HG02973 (cell line): ENCODE measurements around the gene CORIN.
A peak's percentile ranks its signal among the peaks of the same experiment; 100 is the strongest.

Source experiments
- ATAC-seq: cut with Tn5 transposase; IDR thresholded peaks from one replicate; pipeline ENCODE4 v1.9.1; 2021; ENCODE audit warnings: moderate library complexity; ENCODE audit not compliant: unreplicated experiment

The CORIN gene, protein sequence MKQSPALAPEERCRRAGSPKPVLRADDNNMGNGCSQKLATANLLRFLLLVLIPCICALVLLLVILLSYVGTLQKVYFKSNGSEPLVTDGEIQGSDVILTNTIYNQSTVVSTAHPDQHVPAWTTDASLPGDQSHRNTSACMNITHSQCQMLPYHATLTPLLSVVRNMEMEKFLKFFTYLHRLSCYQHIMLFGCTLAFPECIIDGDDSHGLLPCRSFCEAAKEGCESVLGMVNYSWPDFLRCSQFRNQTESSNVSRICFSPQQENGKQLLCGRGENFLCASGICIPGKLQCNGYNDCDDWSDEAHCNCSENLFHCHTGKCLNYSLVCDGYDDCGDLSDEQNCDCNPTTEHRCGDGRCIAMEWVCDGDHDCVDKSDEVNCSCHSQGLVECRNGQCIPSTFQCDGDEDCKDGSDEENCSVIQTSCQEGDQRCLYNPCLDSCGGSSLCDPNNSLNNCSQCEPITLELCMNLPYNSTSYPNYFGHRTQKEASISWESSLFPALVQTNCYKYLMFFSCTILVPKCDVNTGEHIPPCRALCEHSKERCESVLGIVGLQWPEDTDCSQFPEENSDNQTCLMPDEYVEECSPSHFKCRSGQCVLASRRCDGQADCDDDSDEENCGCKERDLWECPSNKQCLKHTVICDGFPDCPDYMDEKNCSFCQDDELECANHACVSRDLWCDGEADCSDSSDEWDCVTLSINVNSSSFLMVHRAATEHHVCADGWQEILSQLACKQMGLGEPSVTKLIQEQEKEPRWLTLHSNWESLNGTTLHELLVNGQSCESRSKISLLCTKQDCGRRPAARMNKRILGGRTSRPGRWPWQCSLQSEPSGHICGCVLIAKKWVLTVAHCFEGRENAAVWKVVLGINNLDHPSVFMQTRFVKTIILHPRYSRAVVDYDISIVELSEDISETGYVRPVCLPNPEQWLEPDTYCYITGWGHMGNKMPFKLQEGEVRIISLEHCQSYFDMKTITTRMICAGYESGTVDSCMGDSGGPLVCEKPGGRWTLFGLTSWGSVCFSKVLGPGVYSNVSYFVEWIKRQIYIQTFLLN

GRCh38 chr4:47837908-47838294, at the start of gene CORIN:
Gene CORIN (minus strand): TSS chr4:47838067. CDS start chr4:47837949, 118 bp downstream.
- ATAC-seq: no peak

DNA sequence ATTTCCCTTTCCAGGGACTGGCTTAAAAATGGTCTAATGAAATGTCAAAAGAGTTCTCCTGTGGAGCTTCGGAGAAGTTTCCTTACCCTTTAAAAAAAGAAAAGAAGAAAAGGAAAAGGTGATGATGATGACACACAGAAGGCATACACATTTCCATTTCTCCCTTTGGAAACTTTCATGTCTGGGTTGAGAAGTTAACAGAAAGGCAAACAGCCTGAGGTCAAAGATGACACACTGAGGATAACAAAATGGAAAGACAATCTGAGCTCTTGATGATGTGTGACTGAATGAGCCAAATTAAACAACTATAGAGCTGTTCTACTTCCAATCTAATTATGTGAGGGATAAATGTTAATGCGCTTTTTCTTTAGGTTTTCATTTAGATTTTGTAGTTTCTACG, 44.4 kb upstream of the CORIN start:
- ATAC-seq: no peak

DNA sequence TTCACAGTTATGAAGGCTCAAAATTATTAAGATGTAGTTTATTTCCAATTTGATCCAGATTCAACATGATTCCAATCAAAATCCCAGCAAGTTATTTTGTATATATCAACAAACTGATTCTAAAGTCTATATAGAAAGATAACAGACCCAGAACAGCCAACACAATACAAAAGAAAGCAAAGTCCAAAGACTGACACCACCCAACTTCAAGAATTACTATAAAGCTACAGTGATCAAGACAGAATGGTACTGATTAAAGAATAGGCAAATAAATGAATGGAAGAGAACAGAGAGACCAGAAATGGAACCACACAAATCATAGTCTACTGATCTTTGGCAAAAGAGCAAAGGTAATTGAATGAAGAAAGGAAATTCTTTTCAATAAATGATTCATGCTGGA, 41.6 kb upstream of the CORIN start:
- ATAC-seq: no peak

DNA sequence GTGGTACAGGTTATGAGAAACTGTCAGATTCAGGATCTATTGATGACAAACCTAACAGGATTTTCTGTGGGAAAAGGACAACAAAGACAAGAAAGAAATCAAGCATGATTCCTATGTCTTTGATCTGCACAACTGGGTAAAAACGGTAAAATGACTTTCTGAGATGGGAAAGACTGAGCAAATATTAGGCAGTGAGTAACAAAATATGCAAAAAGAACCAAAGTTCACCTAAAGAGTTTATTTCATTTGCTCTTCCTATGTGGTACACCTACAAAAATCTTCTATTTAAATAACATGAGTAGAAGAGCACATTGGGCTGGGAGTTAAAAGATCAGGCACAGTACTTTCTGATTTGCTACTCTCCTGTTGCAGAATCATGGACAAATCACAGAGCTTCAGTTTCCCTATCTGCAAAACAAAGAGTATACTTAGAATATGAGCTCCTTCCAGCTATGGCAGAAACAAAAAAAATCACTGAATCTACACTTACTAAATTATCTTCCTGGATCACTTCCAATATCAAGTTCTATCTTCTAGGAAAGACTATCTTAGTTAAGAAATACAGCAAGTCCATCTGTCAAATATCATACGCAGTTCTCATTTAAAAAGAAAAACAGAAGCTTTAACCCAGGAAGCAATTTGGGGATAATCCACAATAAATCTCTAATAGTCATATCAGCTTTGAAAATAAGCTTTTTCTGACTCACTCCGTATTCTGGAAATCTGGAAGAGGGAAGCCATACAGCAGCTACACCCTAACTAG, 39.1 kb upstream of the CORIN start:
- no peak for ATAC-seq

DNA sequence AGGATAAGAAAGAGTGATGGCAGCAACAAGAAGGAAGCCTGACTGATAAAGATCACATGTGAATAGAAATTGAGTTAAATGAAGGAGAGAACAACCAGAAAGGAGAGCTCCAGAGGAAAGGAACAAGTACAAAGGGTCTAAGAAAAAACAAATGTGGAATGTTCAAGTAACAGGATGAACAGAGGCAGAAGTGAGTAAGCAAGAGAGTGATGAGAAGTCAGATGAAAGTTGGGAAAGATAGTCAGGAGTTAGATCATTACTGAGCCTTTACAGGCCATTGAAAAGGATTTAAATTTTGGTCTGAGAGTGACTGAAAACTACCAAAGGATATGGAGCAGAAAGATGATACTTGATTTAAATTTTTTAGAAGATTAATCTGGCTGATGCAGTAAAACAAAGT, 38.4 kb upstream of the CORIN start:
- no peak for ATAC-seq

DNA sequence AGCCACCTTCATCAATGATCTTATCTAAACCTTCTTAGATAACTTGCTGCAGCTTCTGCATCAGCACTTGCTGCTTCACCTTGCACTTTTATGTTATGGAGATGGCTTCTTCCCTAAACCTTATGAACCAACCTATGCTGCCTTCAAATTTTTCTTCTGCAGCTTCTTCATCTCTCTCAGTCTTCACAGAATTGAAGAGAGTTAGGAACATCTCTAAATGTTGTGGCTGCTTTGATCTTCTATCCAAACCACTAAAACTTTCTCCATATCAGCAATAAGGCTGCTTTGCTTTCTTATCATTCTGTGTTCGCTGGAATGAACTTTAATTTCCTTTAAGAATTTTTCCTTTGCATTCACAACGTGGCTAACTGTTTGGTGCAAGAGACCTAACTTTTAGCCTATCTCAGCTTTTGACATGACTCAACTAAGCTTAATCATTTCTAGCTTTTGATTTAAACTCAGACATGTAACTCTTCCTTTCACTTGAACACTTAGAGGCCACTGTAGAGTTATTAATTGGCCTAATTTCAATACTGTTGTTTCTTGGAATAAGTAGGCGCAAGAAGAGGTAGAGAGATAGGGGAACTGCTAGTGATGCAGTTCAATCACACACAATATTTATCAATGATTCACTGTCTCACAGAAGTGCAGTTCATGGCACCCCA, 36.1 kb upstream of the CORIN start:
- ATAC-seq: no peak

DNA sequence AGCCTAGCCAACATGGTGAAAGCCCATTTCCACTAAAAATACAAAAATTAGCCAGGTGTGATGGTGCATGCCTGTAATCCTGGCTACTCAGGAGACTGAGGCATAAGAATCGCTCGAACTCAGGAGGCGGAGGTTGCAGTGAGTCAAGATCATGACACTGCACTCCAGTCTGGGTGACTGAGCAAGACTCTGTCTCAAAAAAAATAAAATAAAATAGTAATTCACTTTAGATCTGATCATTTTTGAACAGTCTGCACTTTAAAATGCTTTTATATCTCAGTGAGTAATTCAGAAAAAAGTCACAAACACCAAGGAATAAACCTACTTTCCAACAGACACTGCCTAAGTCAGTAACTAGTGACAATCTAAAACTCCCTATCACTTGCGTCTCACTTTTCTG, 25.6 kb upstream of the CORIN start:
- ATAC-seq: no peak

- no peak for ATAC-seq
Observed at GRCh38 chr4:47862297-47862696, 24.4 kb upstream of the CORIN start.

- no peak for ATAC-seq
Observed at GRCh38 chr4:47860305-47860704, 22.4 kb upstream of the CORIN start.

DNA sequence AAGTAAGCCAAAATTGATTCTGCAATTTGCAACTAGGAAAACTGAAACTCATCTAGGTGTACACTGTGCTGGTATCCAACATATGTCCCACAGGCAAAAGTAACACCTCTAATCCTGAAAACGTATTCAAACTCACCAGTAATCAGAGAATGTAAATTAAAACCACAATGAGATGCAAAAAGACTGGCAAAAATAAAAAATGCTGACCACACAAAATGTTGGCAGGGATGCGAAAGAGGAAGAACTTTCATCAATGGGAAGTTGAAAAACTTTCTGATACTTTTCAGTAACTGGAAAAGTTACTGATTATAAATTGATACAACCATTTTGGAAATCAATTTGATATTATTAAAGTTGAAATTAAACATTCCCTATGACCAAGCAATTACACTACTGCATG, 20.1 kb upstream of the CORIN start:
- ATAC-seq: no peak

- no peak for ATAC-seq
Observed at GRCh38 chr4:47856713-47857112, 18.8 kb upstream of the CORIN start.

DNA sequence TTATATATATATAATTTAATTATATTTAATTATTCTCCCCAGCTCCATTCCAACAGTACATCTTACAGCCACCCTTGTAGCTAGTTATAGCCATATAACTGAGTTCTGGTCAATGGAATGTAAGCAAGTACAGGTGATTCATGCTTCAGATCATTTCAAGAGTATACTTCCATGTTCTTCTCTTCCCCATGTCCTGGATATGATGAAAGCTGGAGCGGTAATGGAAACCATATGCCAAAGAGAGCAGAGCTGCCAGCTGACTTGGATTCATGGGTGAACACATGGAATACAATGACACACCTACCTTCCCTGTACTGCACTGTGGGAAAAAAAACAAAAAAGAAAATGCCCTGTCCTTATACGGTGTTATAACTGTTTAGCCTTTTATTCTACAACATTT, 17.5 kb upstream of the CORIN start:
- ATAC-seq: no peak

- ATAC-seq: no peak
Observed at GRCh38 chr4:47852136-47852535, 14.3 kb upstream of the CORIN start.

- ATAC-seq: no peak
Observed at GRCh38 chr4:47849466-47849865, 11.6 kb upstream of the CORIN start.

- no peak for ATAC-seq
Observed at GRCh38 chr4:47848041-47848440, 10.2 kb upstream of the CORIN start.

- ATAC-seq: no peak
Observed at GRCh38 chr4:47842985-47843384, 5.1 kb upstream of the CORIN start.

DNA sequence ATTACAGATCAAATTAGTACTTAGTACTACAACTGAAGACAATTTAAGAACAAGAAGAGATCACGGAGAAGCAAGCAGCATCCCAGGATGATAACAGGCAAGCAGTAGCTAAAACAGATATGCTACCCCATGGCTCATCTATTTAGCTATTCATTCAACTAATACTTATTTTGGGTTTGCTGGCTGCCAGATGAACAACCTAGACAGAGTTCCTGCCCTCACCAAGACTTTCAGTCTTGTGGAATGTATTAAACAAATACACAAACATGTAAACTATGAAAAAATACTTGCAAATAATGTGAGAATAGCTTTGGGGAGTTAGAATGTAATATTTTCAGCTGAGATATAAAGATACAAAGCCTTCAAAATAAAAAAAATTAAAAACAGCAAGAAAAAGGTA, 2.4 kb upstream of the CORIN start:
- ATAC-seq: no peak

DNA sequence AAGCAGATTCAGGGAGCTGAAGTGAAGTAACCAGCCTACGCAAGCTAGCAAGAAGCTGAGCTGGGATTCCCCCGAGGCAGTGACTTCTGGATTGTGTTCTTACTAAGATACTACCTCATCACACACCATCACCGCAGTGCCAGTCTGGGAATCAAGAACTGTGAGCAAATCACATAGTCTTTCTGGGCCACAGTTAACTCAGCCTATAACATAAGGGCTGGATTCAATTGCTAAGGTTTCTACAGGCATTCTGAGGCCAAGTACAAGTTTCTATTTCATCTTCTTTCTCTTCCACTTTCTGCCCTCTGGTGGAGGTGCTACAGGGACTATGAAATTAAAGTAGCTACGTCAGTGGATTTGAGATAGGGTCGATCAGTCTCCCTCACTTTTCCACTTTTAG, 1.4 kb upstream of the CORIN start:
- ATAC-seq: peak; percentile 44

GRCh38 chr4:47838445-47838844, 578 bp upstream of the CORIN start:
- ATAC-seq: no peak

DNA sequence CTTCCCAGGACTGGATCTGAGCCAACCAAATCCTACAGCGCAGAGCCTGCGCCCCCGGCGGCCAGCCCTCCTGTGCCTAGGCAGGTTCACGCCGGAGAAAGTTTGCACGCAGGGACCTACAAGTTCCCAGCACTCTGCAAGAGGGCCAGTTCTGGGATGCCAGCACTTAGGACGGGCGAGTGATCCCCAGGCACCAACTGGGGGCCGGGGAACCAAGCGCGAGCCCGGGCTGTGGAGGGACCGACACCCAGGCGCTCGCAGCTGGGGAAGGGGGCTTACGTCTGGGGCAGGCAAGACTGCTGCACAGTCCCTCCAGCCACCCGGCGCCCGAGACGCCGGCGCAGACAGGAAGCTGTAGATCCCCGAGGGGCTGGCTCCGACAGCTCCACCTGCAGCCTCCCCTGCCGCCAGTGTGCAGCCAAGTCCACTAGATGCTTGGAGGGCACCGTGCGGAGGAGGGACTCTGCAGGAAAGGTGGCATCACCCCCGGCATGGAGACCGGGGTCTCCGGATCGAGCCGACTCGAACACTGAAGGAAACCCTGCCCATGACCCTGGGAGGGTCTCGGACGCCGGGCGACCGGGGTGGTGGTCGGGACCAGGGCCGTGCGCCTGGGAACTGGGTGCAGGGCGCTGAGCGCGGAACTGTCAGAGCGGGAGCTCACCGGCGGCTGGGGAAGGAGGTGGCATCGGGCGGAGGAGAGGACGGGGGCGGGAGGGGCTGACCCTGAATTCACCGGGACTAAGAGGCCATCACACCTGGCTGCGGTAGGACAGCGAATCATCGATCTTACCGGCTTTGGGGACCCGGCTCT, 566 bp downstream of the CORIN start:
- ATAC-seq: peak; percentile 63
